Astrocyte (in vitro differentiated cells and primary cell): ENCODE results near the gene C11orf87. TPM values are rescaled to one million over a fixed set of nuclear protein-coding genes. Genes with fewer than 3 reads are reported as not detected.

Source experiments
- DNase-seq: peaks from one replicate; pipeline ENCODE4 v3.0.0-alpha.2; 2010; ENCODE audit warnings: low read depth
- FAIRE-seq: peaks from 2 replicates; lab custom pipeline; 2011; peaks lifted over from hg19 to GRCh38; lab: Jason Lieb, UNC
- H2AFZ ChIP-seq: 2 replicates; pipeline ENCODE4 v1.6.0; 2012; ENCODE audit warnings: low read depth, low read length, inconsistent platforms
- H3K27ac ChIP-seq: 2 replicates; pipeline ENCODE4 v1.5.1; 2011; ENCODE audit warnings: low read depth, low read length, inconsistent platforms
- H3K27me3 ChIP-seq: 2 replicates; pipeline ENCODE4 v1.6.0; 2011; ENCODE audit warnings: low read length, inconsistent platforms; ENCODE audit not compliant: insufficient read depth
- H3K36me3 ChIP-seq: 2 replicates; pipeline ENCODE4 v1.5.1; 2011; ENCODE audit warnings: low read length, inconsistent platforms; ENCODE audit not compliant: insufficient read depth
- H3K4me1 ChIP-seq: 2 replicates; pipeline ENCODE4 v1.5.1; 2011; ENCODE audit warnings: low read length, inconsistent platforms; ENCODE audit not compliant: insufficient read depth
- H3K4me2 ChIP-seq: 2 replicates; pipeline ENCODE4 v1.6.0; 2012; ENCODE audit warnings: low read length, inconsistent platforms
- H3K4me3 ChIP-seq: 2 replicates; pipeline ENCODE4 v1.5.1; 2011; ENCODE audit warnings: low read depth, mild to moderate bottlenecking, low read length, inconsistent platforms; ENCODE audit not compliant: insufficient read depth
- H3K79me2 ChIP-seq: 2 replicates; pipeline ENCODE4 v1.6.0; 2012; ENCODE audit warnings: mild to moderate bottlenecking, low read length, inconsistent platforms; ENCODE audit not compliant: insufficient read depth
- H3K9ac ChIP-seq: 2 replicates; pipeline ENCODE4 v1.6.0; 2012; ENCODE audit warnings: mild to moderate bottlenecking, low read length, inconsistent platforms
- H3K9me3 ChIP-seq: 2 replicates; pipeline ENCODE4 v1.5.1; 2012; ENCODE audit warnings: low read depth, mild to moderate bottlenecking, low read length, inconsistent platforms; ENCODE audit not compliant: insufficient read depth
- H4K20me1 ChIP-seq: 2 replicates; pipeline ENCODE4 v1.6.0; 2012; ENCODE audit warnings: low read length, inconsistent platforms; ENCODE audit not compliant: insufficient read depth
- H3K27ac Mint-ChIP-seq: one replicate; pipeline ENCODE4 v1.8.0; 2021; ENCODE audit warnings: mild to moderate bottlenecking, mixed read lengths; ENCODE audit not compliant: unreplicated experiment
- H3K27me3 Mint-ChIP-seq: one replicate; pipeline ENCODE4 v1.8.0; 2021; ENCODE audit warnings: low read depth, mixed read lengths; ENCODE audit not compliant: unreplicated experiment
- H3K36me3 Mint-ChIP-seq: one replicate; pipeline ENCODE4 v1.8.0; 2021; ENCODE audit warnings: low read depth, mixed read lengths; ENCODE audit not compliant: unreplicated experiment
- H3K4me1 Mint-ChIP-seq: one replicate; pipeline ENCODE4 v1.8.0; 2021; ENCODE audit warnings: low read depth, mixed read lengths; ENCODE audit not compliant: unreplicated experiment
- H3K4me3 Mint-ChIP-seq: one replicate; pipeline ENCODE4 v1.8.0; 2021; ENCODE audit warnings: mild to moderate bottlenecking, moderate library complexity, mixed read lengths; ENCODE audit not compliant: unreplicated experiment
- H3K9me3 Mint-ChIP-seq: one replicate; pipeline ENCODE4 v1.8.0; 2021; ENCODE audit warnings: mild to moderate bottlenecking, mixed read lengths; ENCODE audit not compliant: unreplicated experiment
- EZH2 ChIP-seq: IDR thresholded peaks from 2 replicates; pipeline ENCODE4 v1.6.1; 2012; ENCODE audit warnings: mild to moderate bottlenecking, low read length, inconsistent platforms; ENCODE audit not compliant: insufficient read depth
- total RNA-seq: library from RNA; stranded (reverse); gene quantifications from 2 replicates; pipeline ENCODE4 v1.2.1, GENCODE V29; 2021
- TF ChIP-seq, protein P1 (sequence below): IDR thresholded peaks from 2 replicates; pipeline ENCODE4 v1.5.1; 2011; ENCODE audit warnings: low read depth, mild to moderate bottlenecking, inconsistent platforms, low read length, moderate library complexity; ENCODE audit not compliant: insufficient read depth

C11orf87 gene
- total RNA-seq, 1 donor from 2014 or later = 0.07 TPM

DNA sequence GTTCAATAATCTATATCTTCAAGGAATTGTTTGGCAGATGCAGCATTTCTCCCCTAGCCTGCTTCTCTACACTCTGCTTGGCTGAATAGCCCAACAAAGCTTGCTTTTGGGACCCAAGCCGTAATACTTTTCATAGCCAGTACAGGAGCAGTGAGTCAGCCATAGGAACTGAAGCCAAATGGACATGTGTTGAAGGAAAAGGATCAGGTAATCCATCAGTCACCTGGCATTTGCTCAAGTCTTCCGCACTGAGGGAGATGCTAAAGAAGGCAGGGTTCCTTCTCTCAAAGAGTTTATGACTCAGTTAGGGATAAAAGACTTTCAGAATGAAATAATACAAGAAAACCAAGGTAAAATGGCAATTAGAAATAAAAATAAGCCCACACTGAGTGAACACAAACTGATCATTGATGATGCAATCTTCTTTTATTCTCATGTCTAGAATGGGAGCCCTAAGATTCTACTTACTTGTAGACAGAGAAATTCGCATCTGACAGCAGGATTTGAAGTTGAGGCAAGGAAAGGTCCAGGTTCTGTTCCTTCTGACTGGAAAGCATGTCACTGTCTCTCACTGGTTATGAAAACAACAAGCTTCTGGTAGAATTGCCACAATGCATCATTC is 13.2 kb downstream of the C11orf87 start:
- Histone ChIP-seq H3K9me3 (no peaks in the 10 kb centered on the region), H3K4me2 (no peak overlapping the region), H3K9ac (no peak overlapping the region), H2AFZ (no peak overlapping the region), H3K27me3 (no peaks in the 10 kb centered on the region), H3K36me3 (no peaks in the 10 kb centered on the region), H3K27ac (no peak overlapping the region), H3K79me2 (no peaks in the 10 kb centered on the region), H4K20me1 (no peaks in the 10 kb centered on the region), H3K4me3 (no peak overlapping the region), H3K4me1 (no peaks in the 10 kb centered on the region)
- TF ChIP-seq, protein P1, sequence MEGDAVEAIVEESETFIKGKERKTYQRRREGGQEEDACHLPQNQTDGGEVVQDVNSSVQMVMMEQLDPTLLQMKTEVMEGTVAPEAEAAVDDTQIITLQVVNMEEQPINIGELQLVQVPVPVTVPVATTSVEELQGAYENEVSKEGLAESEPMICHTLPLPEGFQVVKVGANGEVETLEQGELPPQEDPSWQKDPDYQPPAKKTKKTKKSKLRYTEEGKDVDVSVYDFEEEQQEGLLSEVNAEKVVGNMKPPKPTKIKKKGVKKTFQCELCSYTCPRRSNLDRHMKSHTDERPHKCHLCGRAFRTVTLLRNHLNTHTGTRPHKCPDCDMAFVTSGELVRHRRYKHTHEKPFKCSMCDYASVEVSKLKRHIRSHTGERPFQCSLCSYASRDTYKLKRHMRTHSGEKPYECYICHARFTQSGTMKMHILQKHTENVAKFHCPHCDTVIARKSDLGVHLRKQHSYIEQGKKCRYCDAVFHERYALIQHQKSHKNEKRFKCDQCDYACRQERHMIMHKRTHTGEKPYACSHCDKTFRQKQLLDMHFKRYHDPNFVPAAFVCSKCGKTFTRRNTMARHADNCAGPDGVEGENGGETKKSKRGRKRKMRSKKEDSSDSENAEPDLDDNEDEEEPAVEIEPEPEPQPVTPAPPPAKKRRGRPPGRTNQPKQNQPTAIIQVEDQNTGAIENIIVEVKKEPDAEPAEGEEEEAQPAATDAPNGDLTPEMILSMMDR = no peak
- TF ChIP-seq EZH2 = no peak
- Mint-ChIP-seq H3K27me3 (peaks cover 28% of the 10 kb centered on the region), H3K4me3 (no peak overlapping the region), H3K27ac (no peak overlapping the region), H3K36me3 (no peaks in the 10 kb centered on the region), H3K9me3 (no peaks in the 10 kb centered on the region), H3K4me1 (no peaks in the 10 kb centered on the region)
- DNase-seq (peak; percentile 95), FAIRE-seq (no peak)

DNA sequence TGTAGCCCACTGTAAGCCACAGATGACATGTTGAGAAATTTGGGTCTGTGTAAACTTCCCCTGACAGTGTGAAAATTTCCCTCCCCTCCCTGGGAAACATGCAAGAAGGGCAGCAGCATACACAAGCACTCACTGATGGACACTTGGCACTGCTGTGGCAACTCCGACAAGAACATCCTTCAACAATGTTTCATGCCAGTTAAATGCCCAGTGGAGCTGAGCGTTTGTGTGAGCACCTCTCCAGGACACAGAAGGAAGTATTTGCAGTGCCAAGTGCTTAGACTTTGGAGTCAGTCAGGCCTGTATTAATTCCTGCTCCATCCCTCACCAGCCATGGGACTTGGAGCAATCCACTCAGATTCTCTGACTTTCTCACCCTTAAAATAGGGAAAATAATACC is 17.7 kb downstream of the C11orf87 start:
- DNase-seq (no peak), FAIRE-seq (no peak)
- H3K9me3 Mint-ChIP-seq = no peaks in the 10 kb centered on the region
- Histone ChIP-seq H3K36me3 (no peaks in the 10 kb centered on the region), H3K79me2 (no peaks in the 10 kb centered on the region), H3K4me3 (no peak overlapping the region), H3K4me1 (no peaks in the 10 kb centered on the region), H3K27me3 (no peaks in the 10 kb centered on the region), H4K20me1 (no peaks in the 10 kb centered on the region), H3K4me2 (no peak overlapping the region), H3K27ac (no peak overlapping the region), H2AFZ (no peak overlapping the region), H3K9ac (no peak overlapping the region), H3K9me3 (no peaks in the 10 kb centered on the region)
- no peaks in the 10 kb centered on the region for H3K36me3 Mint-ChIP-seq
- H3K27ac Mint-ChIP-seq = no peak overlapping the region
- TF ChIP-seq, protein P1 = no peak
- no peak for TF ChIP-seq EZH2
- H3K27me3 Mint-ChIP-seq = peaks cover 14% of the 10 kb centered on the region
- no peaks in the 10 kb centered on the region for H3K4me1 Mint-ChIP-seq
- no peak overlapping the region for H3K4me3 Mint-ChIP-seq

DNA sequence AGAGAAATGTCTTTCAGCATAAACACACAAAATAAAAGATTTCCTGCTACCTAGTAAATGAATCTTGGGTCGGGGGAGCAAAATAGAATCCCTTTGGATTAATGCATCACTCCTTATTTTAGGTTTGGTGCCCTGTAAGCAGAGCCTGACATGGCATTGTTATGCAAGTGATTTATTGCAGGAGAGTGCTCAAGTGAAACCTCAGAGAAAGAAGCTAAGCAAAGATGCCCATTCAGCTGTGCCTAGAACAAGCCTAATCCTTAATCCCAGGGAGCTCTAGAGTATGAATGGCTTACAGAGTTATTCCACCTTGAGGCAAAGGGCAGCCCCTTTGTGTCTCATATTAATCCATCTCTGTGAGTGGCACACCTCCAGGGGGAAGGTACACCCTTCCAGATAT is 21.1 kb downstream of the C11orf87 start:
- H3K4me3 ChIP-seq = no peak overlapping the region
- H3K9ac ChIP-seq = no peak overlapping the region
- DNase-seq (no peak), FAIRE-seq (no peak)
- no peak overlapping the region for H3K4me2 ChIP-seq
- no peaks in the 10 kb centered on the region for H3K36me3 ChIP-seq
- H2AFZ ChIP-seq = no peak overlapping the region
- H3K4me1 ChIP-seq = no peaks in the 10 kb centered on the region
- no peak overlapping the region for H3K27ac Mint-ChIP-seq
- H3K27me3 ChIP-seq = no peaks in the 10 kb centered on the region
- H3K36me3 Mint-ChIP-seq = no peaks in the 10 kb centered on the region
- H4K20me1 ChIP-seq = no peaks in the 10 kb centered on the region
- no peak overlapping the region for H3K27ac ChIP-seq
- TF ChIP-seq EZH2 = no peak
- TF ChIP-seq, protein P1 = no peak
- H3K4me3 Mint-ChIP-seq = no peak overlapping the region
- H3K27me3 Mint-ChIP-seq = peaks cover 7% of the 10 kb centered on the region
- no peaks in the 10 kb centered on the region for H3K9me3 ChIP-seq
- no peaks in the 10 kb centered on the region for H3K79me2 ChIP-seq
- H3K9me3 Mint-ChIP-seq = no peaks in the 10 kb centered on the region
- H3K4me1 Mint-ChIP-seq = no peaks in the 10 kb centered on the region
